HG03432 (cell line): ENCODE measurements around the gene PTTG1IP.
A peak's percentile ranks its signal among the peaks of the same experiment; 100 is the strongest.
"Not testable (repeated sequence)": the region's sequence is repeated elsewhere in the genome, so short reads cannot be mapped to it uniquely, and the experiment has no call there.

Experiments used
- ATAC-seq: cut with Tn5 transposase; IDR thresholded peaks from one replicate; pipeline ENCODE4 v1.9.1; 2021; ENCODE audit warnings: mild to moderate bottlenecking, moderate library complexity; ENCODE audit not compliant: unreplicated experiment

Gene PTTG1IP

GRCh38 chr21:44873356-44874239, at the start of gene PTTG1IP:
TSS of gene PTTG1IP (minus strand) at chr21:44873690. CDS start at chr21:44873616, 74 bp downstream.
- peak; percentile 76 for ATAC-seq

DNA sequence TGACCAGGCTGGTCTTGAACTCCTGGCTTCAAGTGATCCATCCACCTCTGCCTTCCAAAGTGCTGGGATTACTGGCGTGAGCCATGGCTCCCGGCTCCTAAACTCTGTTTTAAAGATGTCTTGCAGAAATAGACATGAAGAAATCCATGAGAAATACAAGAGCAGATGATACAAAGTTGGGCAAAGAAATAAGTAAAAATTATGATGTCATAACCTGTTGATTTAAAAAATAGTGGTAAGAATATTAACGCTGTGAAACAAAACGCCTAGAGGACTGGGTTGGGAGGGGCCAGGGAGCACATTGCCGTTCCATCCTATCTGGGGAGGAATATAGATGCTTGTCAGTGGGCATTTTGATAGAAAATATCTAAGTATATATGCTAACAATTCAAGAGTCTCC, 48.4 kb upstream of the PTTG1IP start:
- no peak for ATAC-seq

DNA sequence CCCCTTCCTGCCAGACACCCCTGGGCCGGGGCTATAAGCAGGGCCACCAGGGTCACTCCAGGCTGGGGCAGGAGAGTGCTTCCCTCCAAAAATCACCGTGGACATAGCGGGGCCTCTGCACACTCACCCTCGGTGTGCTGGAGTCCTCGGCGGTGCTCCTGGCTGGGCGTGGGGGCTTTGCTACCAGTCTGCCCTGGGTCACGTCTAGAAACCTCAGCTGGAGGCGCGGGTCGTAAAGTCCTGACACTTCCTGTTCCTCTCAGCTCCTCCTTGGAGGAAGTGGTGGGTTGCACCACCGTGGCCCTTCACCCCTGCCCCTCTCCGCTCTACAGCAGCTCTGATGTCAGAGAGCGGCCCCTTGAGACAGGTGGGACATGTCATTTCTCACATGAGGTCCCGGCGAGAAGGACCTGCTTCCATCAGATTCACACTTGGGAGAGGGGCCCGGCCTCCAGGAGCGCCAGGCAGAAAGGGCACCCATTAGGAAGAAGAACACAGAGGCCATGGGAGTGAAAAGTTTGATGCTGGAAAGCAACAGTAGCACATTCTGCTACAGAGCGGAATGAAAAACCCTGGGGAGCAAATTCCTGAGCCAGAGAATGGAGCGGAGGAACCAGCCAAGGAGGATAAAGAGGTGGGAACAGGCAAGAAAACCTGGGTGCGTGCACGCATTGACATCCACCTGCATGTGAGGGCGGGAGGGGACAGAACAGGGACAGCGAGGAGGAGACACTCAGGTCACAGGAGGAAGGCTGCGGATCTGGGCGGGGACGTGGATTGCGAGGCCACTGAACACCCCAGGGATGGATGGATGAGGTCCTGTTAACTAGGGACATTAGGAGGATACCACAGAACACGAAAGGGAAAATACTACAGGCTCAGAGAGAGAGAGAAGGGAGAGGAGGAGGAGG, 47.5 kb upstream of the PTTG1IP start, which contains the start of gene ITGB2:
TSS of gene ITGB2 (minus strand) at position 206 of the 911 bp plus-strand sequence. CDS start 10,117 bp downstream, outside the sequence.
- ATAC-seq: peak; percentile 69

DNA sequence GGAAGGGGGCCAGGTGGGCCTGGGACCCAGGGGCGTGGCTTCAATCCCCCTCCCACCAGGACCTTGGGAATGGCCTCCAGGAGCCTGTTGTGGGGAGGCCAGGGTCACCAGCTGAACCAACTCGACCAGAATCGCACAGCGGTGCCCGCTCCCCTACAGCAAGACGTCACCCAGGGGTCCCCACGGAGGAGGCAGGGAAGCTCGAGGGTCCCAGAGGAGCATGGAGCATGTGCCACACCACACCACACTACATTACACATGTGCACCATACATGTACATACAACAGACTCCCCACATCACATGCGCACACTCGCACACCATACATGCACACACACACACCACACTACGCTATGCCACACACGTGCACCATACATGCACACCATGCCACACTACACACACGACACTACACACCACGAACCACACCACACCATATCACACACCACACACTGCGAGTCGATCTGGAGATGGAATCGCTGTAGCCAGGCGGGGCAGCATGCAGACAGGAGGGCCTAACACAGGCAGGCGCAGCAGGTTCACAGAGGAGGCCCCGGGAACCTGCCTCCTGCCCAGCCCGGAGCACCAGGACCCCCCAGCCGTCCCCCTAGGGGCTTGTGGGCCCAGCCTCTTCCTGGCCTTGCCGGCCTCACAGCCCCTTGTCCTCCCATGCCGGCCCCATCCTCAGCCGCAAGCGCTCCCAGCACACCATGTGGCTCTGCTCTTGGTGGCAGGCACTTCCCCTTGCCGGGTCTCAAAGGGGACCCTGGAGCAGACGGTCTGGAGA, 46.6 kb upstream of the PTTG1IP start:
- peak; percentile 22 for ATAC-seq

GRCh38 chr21:44919111-44919912, 45.8 kb upstream of the PTTG1IP start:
- no peak for ATAC-seq

GRCh38 chr21:44918581-44919033, 45.1 kb upstream of the PTTG1IP start:
- no peak for ATAC-seq

DNA sequence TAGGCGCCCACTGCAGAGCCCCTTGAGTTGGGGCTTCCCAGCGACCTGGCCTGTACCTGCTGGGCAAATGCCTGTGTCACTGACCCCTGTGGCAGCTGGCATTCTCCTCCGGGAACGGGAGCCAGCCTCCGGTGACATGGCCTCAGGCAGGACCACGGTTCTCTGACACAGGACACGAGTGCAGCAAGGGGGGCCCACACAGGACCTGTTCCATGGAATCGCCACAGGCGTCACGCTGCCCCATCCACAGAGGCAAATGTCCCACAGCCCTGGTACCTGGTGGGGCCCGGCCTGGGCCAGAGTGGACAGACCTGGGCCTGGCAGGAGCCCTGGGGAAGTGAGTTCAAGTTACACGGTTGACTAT, 44.6 kb upstream of the PTTG1IP start:
- ATAC-seq: no peak

- no peak for ATAC-seq
Measured at GRCh38 chr21:44917446-44918106, 44.1 kb upstream of the PTTG1IP start.

DNA sequence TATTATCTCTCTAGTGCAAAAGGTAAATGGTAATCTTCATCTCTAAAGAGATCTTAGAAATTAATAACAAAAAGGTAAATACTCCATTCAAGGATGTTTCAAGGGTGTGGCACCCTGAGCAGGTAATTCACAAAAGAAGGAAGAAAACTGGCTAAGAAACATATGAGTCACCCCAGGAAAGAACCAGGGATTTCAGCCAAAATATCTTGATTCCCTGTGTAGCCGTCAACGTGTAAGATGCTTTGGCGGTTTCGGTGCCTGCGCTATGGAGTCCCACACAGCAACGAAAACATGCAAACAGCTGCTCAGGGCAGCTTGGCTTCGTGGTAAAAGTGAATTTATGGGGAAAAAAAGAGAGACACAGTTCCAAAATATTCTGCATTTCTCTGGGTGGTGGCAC, 43.5 kb upstream of the PTTG1IP start:
- ATAC-seq: no peak

GRCh38 chr21:44914176-44914874, 40.8 kb upstream of the PTTG1IP start:
- peak; percentile 46 for ATAC-seq

GRCh38 chr21:44913425-44914175, 40.1 kb upstream of the PTTG1IP start:
- peak; percentile 7 for ATAC-seq

DNA sequence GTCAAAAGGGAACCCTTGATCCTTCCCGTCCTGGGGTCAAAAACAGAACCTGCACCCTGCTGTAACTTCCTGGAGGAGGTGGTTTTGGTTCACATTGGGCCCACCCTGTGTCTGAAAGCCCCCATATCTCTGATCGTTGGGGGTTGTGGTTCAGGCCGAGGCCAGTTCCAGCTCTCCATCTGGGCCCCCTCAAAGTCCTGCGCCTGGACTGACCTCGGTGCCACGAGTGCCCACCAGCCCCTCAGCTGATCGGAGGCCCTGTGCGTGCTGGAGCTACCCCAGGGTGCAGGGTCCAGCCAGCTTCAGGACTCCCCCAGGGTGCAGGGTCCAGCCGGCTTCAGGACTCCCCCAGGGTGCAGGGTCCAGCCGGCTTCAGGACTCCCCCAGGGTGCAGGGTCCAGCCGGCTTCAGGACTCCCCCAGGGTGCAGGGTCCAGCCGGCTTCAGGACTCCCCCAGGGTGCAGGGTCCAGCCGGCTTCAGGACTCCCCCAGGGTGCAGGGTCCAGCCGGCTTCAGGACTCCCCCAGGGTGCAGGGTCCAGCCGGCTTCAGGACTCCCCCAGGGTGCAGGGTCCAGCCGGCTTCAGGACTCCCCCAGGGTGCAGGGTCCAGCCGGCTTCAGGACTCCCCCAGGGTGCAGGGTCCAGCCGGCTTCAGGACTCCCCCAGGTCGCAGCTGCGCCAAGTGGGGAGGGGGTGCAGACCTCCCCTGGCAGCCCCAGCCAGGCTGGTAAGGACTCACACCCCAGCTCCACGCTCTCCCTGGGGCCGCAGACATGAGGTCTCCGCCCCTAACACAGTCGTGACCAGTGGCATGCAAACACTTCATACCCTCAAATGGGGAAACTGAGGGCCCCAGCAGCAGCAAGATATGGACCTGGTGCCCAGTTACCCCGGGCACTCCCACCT, 39.3 kb upstream of the PTTG1IP start:
- not testable (repeated sequence) for ATAC-seq

GRCh38 chr21:44912158-44912473, 38.6 kb upstream of the PTTG1IP start:
- ATAC-seq: no peak

GRCh38 chr21:44911384-44912157, 38.1 kb upstream of the PTTG1IP start:
- ATAC-seq: peak; percentile 56

- ATAC-seq: no peak
Measured at GRCh38 chr21:44911068-44911383, 37.5 kb upstream of the PTTG1IP start.

GRCh38 chr21:44910229-44911067, 37.0 kb upstream of the PTTG1IP start:
- no peak for ATAC-seq
